Neural progenitor cell (in vitro differentiated cells): ENCODE measurements around the gene AADACL2. TPM values are rescaled to one million over a fixed set of nuclear protein-coding genes. Genes with fewer than 3 reads are reported as not detected.

Source experiments
- total RNA-seq: library from RNA; depleted of rRNA; stranded (reverse); fragments of >200 nt; gene quantifications from 2 replicates; pipeline ENCODE4 v1.2.3, GENCODE V29; 2015; ENCODE audit warnings: low replicate concordance

AADACL2 gene
- total RNA-seq, 1 donor from 2014 or later = not detected

Other genes with a start within 250 kb of the AADACL2 start
- not detected in 2 replicates for gene AADAC, start 80.2 kb downstream of the AADACL2 start, total RNA-seq
- gene SUCNR1, start 139.7 kb downstream of the AADACL2 start, total RNA-seq = not detected in 2 replicates